Osteocyte (in vitro differentiated cells): ENCODE data around the gene APOBEC3B. TPM values are rescaled to one million over a fixed set of nuclear protein-coding genes. Genes with fewer than 3 reads are reported as not detected.

ENCODE experiments used
- DNase-seq: peaks from one replicate; pipeline ENCODE4 v3.0.0; 2021; ENCODE audit warnings: mixed read lengths; ENCODE audit not compliant: unreplicated experiment; ENCODE audit errors: extremely low spot score
- H3K27ac Mint-ChIP-seq: one replicate; pipeline ENCODE4 v1.8.0; 2021; ENCODE audit warnings: mild to moderate bottlenecking, mixed read lengths; ENCODE audit not compliant: unreplicated experiment
- H3K27me3 Mint-ChIP-seq: one replicate; pipeline ENCODE4 v1.8.0; 2021; ENCODE audit warnings: mixed read lengths; ENCODE audit not compliant: unreplicated experiment
- H3K36me3 Mint-ChIP-seq: one replicate; pipeline ENCODE4 v1.8.0; 2021; ENCODE audit warnings: mixed read lengths; ENCODE audit not compliant: unreplicated experiment
- H3K4me1 Mint-ChIP-seq: one replicate; pipeline ENCODE4 v1.8.0; 2021; ENCODE audit warnings: mixed read lengths; ENCODE audit not compliant: unreplicated experiment
- H3K4me3 Mint-ChIP-seq: one replicate; pipeline ENCODE4 v1.8.0; 2021; ENCODE audit warnings: mild to moderate bottlenecking, moderate library complexity, mixed read lengths; ENCODE audit not compliant: unreplicated experiment
- H3K9me3 Mint-ChIP-seq: one replicate; pipeline ENCODE4 v1.8.0; 2021; ENCODE audit warnings: mixed read lengths; ENCODE audit not compliant: unreplicated experiment
- total RNA-seq: library from RNA; stranded (reverse); gene quantifications from 2 replicates; pipeline ENCODE4 v1.2.1, GENCODE V29; 2021
- TF ChIP-seq, protein P1 (sequence below): fragments of 200-600 bp; sonication (generic); IDR thresholded peaks from 2 replicates; pipeline ENCODE4 v1.5.0; 2021; ENCODE audit warnings: antibody characterized with exemption, mild to moderate bottlenecking, moderate library complexity

Gene APOBEC3B
- total RNA-seq, 1 donor from 2014 or later, result 4.2 TPM

DNA sequence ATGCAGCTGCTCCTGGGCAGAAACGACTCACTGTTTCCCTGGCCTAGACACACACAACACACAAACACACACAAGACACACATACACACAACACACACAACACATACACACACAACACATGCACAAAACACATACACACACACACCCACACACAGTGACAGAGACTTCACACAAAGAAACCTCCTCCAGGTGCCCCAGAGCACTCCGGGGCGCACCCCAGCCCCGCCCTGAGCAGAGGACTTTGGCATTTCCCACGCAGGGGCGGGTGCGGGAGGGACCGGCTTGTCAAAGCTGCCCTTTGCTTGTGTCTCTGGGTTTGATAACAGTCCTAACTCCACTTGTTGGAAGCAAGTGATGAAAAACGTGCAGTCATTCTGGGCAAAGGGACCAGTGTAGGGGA is 18.3 kb upstream of the APOBEC3B start:
- Mint-ChIP-seq H3K27ac (no peak overlapping the region), H3K27me3 (peaks cover 22% of the 10 kb centered on the region)
- DNase-seq, result no peak

DNA sequence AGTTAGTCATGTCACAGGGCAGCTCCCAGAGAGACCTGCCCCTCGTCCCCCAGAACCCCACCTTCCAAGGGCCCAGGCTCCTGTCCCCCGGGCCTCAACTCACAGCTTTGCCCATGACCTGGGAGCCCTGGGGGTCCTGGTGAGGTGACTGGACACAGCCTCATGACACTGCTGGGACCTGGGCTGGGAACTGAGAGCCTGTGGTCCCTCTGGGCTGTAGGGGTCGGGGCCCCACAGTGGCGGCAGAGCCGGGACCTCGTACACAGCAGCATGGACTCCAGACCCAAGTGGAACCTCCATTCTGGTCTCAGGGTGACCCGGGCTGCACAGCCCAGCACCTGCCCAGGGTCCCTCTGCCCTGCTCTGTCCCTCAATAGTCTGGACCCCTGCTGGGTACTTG is 17.8 kb upstream of the APOBEC3B start:
- no peaks in the 10 kb centered on the region for H3K9me3 Mint-ChIP-seq
- no peak for DNase-seq
- H3K27ac Mint-ChIP-seq, result no peak overlapping the region
- TF ChIP-seq, protein P1, sequence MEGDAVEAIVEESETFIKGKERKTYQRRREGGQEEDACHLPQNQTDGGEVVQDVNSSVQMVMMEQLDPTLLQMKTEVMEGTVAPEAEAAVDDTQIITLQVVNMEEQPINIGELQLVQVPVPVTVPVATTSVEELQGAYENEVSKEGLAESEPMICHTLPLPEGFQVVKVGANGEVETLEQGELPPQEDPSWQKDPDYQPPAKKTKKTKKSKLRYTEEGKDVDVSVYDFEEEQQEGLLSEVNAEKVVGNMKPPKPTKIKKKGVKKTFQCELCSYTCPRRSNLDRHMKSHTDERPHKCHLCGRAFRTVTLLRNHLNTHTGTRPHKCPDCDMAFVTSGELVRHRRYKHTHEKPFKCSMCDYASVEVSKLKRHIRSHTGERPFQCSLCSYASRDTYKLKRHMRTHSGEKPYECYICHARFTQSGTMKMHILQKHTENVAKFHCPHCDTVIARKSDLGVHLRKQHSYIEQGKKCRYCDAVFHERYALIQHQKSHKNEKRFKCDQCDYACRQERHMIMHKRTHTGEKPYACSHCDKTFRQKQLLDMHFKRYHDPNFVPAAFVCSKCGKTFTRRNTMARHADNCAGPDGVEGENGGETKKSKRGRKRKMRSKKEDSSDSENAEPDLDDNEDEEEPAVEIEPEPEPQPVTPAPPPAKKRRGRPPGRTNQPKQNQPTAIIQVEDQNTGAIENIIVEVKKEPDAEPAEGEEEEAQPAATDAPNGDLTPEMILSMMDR, result no peak
- peaks cover 25% of the 10 kb centered on the region for H3K27me3 Mint-ChIP-seq
- no peak overlapping the region for H3K4me3 Mint-ChIP-seq
- no peaks in the 10 kb centered on the region for H3K4me1 Mint-ChIP-seq
- no peaks in the 10 kb centered on the region for H3K36me3 Mint-ChIP-seq

More for the DNA sequence above, 18.3 kb upstream of the APOBEC3B start:
- Mint-ChIP-seq H3K9me3 (no peaks in the 10 kb centered on the region), H3K4me3 (no peak overlapping the region), H3K4me1 (no peaks in the 10 kb centered on the region), H3K36me3 (no peaks in the 10 kb centered on the region)
- TF ChIP-seq, protein P1, result no peak

DNA sequence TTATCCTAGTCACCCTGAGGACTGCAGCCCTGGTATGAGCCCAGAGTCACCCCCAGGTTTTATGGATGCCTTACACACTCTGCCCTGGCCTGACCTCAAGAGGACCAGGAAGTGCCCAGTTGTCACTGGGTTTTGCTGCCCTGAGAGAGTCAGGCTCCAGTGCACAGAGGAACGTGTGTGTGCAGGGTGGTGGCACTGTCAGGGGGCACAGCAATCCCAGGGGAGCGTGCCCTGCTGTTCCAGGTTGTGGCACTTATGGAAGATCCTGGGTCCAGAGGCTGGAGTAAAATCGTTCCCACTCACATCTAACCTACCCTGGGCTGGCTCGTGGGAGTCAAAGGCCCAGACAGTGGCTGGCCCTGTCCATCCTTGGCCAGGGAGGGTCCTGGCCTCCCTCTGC is 17.2 kb upstream of the APOBEC3B start:
- Mint-ChIP-seq H3K36me3 (no peaks in the 10 kb centered on the region), H3K4me3 (no peak overlapping the region), H3K27me3 (peaks cover 29% of the 10 kb centered on the region), H3K9me3 (no peaks in the 10 kb centered on the region), H3K4me1 (no peaks in the 10 kb centered on the region), H3K27ac (no peak overlapping the region)
- TF ChIP-seq, protein P1, result no peak
- no peak for DNase-seq

DNA sequence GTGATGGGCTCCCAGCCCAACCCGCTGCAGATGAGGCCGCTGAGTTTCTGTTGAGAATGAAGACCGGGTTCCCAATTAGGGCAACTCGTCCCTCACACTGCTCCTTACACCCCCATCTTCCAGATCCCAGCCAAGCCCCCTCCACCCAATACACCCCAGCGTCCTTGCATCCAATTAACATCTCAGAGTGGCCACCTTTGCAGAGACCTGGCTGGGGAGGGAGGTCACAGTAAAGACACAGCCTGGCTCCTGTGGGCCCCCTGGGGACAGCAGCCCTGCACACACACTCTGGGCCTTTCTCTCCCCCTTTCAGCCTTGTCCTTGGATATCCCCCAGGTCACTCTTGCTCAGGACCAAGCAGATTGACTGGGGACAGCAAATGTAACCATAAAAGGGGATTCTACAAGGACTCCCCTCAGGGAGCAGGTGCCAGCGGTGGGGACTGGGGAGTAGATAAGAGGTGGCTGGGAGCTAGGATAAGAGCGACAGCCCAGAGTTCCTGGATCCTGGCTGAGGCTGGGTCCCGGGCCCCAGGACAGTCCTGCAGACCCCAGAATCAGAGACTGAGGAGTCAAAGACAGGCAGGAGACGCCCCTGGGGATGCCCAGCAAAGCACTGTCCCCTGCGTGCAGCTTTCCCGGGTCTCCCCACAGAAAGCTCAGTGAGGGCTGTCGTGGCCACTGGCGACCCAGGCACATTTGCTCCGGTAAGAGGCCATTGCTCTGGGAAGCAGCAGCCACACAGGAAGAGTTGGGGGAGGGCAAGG is 16.4 kb upstream of the APOBEC3B start:
- Mint-ChIP-seq H3K27me3 (peaks cover 37% of the 10 kb centered on the region), H3K4me3 (no peak overlapping the region), H3K4me1 (no peaks in the 10 kb centered on the region), H3K9me3 (no peaks in the 10 kb centered on the region), H3K36me3 (no peaks in the 10 kb centered on the region), H3K27ac (no peak overlapping the region)
- DNase-seq, result no peak
- TF ChIP-seq, protein P1, result no peak

DNA sequence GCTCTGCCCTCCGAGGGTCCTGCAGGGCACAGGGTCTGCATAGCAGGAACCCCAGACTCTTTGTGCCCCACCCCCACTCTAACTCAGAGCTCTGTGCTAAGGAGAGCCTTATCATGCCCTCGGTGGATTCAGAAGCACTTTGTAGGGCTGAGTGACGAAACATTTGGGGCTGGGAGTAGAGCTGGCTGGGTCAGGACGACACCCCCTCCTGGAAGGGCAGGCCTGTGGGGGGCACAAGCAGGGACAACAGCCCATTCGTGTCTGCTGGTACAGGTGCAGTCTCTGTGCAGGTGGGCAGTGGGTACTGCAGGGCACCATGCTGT is 15.8 kb upstream of the APOBEC3B start:
- peaks cover 42% of the 10 kb centered on the region for H3K27me3 Mint-ChIP-seq
- TF ChIP-seq, protein P1, result no peak

More for the DNA sequence above, 15.8 kb upstream of the APOBEC3B start:
- Mint-ChIP-seq H3K27ac (no peak overlapping the region), H3K4me3 (no peak overlapping the region), H3K4me1 (no peaks in the 10 kb centered on the region), H3K36me3 (no peaks in the 10 kb centered on the region), H3K9me3 (no peaks in the 10 kb centered on the region)
- DNase-seq, result no peak
